T-helper 22 cell (primary cell): ENCODE measurements around the gene PVALEF.

ENCODE experiments used
- DNase-seq: peaks from one replicate; pipeline ENCODE4 v3.0.0-alpha.2; 2020; ENCODE audit warnings: low read depth

Gene PVALEF

DNA sequence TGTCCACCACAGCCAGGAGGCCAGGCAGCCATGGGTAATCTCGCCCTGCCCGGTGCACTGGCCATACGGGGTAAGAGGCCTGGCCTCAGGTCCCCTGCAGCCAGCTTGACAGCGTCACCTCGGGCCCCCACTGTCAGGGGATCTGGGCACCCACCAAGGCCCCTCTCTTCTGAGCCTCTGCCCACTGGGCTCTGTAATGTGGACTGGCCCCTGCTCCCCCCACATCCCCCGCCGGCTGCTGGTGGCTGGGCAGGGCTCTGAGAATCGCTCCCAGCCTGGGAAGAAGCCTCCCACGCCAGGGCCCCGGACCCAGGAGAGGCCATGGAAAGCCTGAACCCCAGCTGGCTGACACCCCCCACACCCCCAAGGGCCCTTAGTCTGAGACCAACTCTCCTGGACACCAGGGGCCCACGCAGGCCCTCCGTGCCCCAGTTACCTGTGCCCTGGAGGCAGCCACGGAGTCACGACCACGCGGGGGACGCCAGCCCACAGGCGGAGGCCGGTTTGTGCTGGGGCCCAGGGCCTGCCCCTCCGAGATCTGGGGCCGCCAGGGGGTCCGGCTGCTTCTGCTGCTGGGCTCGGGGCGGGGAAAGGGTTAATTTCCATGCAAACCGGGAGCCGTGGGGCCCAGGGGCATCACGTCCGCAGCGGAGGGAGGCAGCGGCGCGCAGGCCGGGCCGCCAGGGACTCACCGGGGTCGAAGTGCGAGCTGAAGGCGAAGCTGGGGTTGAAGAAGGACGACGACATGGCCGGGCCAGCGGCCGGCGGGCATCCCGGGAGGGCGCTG lies at the start of gene PVALEF:
Gene PVALEF (plus strand): TSS at position 262 of the 787 bp plus-strand sequence. CDS start 15,720 bp downstream, outside the sequence.
- no peak for DNase-seq

DNA sequence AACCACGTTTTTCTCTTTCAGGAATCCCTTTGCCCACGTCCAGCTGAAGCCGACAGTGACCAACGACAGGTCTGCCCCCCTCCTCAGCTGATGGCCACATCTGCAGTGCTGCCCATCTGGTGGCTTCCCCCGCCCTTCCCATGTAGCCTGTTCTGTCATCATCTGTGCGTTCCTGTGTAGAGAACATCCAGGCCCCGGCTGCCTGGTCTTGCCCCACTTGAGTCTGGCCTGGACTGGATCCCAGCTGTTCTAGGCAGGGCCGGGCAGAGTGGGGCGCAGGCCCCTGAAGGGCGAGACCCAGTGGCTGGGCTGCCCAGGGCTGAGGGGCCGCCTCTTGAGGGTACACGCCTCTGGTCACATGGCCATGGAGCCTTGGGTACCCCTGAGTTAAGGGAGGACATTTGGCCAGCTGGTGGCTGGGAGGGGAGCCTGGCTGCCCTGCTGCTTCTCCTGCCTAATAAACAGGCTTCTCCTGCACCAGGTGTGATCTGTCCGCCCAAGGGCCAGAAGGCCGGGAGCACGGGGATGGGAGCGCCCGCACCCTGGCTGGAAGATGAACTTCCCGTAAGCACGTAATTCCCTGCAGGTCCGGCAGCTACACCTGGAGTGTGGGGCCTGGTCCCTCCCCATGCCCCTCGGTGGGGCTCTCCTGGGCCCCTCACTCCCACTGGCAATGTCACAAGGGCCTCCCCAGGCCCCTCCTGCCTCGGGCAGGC lies 49.4 kb upstream of the PVALEF start:
- DNase-seq: no peak

DNA sequence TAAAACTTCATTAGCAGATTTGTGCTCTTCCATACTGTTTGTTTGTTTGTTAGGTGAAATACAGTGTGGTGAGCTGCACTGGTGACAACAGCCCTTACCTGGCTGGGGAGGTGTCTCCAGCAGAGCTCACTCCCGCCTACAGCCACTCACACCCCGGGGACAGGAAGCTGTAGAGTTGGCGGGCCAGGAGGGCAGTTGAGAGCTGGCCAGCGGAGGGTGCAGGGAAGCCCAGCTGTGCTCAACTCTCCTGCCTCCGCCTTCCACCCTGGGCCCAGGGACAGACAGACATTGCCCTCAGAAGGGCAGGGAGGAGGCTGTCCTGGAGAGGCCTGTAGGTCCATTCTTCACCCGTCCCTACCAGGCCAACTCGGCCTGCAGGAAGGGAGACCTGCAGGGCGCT lies 48.6 kb upstream of the PVALEF start:
- DNase-seq: no peak

DNA sequence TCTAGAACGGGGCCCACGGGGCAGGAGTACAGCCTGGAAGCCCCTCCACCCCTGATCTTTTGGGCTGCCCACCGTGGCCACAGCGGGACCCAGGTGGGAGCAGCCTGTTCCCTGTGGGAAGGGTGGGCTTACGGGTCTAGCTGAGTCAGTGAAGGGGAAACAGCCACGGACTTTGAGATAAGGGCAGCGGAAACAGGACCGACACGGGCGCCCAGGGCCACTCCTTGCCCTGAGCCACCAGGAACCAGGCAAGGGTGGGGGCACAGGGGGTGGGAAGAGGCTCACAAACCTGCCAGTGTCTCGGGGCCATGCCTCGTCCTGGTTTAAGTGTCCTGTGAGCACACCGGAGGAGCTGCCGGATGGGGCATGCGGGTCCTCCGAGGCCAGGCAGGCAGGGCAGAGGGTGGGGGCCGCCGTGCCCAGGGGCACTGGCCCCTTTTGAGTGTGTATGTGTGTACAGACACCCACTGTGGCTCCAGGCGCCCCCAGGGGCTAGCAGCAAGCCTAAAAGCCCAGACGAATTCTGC lies 47.6 kb upstream of the PVALEF start:
- no peak for DNase-seq

DNA sequence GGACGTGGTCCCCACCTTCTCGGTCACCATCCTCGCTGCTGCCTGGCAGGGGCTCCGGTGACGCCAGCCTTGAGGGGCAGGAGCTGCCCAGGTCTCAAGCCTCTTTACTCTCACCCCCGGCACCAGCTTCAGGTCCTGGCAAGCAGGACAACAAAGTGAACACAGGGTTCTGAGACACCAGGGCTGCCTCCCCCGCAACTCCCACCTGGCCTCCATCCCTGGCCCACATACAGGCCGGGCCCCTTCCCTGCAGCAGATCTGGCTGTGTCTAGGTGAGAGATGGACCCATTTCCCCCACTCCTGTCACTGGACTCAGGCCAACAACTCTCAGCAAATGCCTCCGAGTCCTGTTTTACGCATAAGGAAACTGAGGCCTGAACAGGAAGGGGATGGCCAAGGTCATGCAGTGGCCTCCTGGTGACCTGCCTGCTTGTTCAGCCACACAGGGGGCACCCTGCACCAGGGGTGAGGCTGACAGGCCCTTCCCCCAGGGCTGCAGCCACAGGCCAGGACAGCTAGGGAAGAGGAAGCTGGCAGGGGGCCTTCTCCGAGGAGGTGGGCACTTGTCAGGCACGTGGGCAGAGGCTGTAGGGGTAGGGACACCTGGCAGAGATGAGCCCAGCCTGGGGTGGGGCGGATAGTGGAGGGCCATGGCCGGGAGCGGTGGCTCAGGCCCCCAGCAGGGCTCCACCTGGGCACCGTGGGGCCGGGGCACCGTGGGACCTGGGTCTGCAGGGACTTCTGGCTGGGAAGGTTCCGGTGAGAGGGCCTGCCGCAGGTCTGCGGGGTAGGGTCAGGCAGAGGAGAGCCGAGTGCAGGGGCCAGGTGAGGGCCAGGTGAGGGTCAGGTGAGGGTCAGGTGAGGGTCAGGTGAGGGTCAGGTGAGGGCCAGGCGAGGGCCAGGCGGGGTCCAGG lies 46.7 kb upstream of the PVALEF start:
- no peak for DNase-seq

DNA sequence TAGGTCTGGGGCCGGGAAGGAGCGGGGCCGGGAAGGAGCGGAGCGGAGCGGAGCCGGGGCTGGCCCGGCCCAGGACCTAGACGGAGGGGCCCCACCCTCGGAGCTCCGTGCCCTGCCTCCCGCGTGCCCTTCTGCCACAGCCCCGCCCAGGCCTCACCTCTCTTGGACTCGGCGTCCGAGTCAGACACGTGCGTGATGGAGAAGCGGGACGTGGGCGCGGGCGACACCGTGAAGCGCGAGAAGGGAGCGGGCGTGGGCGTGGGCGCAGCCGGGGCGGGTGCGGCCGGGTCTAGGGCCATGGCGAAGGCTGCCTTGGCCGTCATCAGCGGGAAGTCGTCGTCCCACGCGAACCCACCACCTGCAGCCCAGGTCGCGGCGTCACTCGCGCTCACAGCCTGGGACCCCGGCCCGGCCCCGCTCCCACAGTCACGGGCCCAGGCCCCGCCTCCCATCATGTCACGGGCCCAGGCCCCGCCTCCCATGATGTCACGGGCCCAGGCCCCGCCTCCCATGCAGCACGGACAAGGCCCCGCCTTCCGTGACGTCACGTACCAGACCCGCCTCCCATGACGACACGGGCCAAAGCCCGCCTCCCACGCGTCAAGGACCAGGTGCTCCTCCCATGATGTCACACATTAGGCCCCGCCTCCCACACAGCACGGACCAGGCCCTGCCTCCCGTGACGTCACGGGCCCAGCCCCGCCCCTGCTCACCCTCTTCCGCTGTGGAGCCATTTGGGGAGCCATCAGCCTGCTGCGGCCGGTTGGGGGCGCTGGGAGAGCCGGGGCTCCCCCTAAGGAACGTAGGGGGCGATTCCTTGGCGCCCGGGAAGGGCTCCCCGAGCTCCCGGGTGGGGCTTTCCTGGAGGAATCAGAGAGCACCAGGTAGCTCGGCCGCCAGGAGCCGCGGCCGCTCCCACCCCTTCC lies 45.8 kb upstream of the PVALEF start:
- peak; percentile 73 for DNase-seq

DNA sequence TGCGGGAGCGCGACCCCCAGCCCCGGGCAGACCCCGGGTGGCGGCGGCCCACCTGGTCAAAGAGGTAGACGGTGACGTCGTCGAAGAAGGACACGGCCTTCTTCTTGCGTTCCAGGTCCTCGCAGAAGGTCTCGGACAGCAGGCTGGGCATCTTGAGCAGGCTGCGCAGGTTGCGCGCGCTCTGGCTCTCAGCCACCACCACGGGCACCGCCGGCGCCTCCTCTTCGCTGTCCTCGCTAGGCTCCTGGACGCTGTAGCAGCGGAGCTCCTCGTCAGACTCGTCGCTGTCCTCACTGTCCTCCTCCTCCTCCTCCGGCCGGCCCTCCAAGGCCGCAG lies 45.2 kb upstream of the PVALEF start:
- no peak for DNase-seq

DNA sequence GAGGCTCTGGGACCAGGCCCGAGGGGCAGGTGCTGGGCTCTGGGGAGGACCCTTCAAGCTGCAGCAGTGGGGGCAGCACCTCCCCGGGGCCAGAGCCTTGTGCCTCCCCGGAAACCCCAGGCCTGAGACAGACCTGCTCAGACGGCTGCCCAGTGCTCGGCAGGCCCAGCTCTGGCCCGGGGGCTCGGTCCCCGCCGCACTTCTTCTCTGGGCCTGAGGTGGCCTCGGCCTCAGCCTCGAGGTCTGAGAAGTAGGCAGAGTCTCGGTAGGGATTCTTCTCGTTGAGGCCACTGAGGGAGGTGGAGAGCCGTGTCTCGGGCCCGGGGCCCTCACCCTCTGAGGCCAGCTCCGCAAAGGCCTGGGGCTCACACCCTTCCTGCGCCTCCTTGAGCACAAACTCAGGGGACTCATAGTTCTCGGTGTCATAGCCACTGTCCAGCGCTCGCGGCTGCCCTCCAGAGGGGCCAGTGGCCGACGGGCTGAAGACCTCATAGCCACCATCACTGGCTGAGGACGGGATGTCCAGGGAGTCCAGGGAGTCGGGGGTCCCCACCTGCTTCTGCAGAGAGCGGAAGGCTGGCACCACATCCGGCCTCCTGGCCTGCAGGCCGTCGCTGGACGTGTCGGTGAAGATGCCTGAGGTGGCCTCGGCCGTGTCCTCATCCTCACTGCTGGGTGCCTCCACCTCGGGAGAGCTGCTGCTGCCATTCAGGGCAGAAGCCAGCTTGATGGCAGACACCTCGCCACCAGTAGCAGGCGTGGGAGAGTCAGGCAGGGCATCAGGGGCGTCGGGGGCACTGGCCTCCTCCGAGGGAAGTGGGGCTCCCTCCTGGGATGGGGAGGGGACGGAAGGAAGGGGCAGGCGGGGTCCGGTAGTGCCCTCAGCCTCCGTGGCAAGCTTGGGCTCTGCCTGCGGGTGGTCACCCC lies 44.3 kb upstream of the PVALEF start:
- DNase-seq: no peak

DNA sequence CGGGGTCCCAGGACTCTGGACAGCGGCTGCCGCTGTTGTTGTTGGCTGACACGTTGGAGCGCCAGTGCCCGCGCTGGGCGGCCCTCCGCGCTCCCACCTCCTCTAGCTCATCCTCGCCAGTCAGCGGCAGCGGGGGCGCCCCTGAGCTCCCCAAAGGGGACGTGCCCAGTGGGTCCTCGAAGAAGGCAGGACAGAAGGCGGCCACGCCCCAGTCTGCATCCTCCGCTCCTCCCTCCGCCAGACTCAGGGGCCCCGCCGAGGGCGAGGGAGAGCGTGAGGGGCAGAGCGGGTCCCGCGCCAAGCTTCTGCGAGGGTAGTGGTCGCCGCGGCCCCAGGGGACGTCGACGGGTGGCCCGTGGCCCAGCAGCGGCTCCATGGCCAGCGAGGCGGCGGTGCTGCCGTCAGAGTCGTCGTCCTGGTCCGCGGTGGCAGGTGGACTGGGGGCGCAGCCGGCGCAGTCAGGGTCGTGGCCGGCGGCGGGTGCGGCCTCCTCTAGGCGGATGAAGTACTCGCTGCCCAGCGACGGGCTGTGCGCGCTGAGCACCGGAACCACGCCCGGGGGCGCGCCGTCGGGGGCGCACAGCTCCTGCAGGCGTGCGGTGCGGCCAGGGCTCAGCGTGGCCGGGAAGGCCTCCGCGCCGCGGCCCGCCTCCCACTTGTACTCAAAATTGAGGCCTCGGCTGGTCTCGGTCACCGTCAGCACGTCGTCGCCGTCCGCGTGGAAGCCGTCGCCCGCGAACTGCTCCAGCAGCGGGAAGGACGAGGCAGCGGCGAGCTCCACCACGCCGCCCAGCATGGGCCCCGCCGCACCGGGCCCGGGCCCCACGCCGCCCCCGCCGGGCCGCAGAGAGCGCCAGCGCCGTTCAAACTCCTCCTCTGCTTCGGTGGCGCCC lies 43.2 kb upstream of the PVALEF start:
- DNase-seq: no peak

DNA sequence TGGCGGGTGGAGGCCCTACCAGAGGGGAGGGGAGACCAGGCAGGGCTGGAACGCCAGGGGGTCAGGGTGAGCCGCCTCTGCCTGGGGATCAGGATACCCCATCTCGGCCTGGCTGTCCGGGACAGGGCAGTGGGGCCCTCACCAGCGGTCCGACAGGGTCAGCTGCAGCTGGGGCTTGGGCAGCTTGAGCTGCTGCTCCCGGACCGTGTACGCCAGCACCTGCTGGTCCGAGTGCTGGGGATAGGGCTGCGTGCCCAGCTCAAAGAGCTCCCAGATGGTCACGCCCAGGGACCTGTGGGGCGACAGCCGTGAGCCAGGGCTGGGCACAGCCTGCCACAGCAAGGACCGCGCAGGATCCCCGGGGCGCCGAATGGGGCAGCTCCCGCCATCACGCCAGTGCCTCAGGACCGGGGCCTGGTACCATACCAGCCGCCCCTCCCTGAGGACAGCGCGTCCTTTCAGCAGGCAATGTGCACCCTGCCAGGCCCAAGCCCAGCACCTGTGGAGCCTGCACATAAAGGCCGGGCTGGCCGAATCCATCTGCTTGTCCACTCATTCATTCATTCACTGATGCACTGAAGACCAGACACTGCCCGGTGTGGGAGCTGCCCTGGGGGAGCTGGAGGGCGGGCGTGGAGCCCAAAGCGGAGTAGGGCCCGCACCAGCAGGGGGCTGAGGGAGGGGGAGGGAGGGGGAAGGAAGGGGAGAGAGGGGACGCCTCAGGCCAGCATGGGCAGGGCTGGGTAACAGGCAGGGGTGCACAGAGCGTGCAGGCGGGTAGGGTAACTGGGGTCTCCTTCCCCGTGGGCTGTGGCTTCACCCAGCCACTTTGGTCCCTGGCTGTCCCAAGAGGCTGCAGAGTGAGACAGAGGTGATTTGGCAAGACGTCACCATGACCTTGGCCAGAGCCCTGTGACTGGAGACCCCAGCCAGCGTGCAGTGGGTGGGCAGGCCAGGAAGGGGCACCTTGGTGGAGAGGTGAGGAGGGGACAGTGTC lies 42.0 kb upstream of the PVALEF start:
- DNase-seq: no peak

DNA sequence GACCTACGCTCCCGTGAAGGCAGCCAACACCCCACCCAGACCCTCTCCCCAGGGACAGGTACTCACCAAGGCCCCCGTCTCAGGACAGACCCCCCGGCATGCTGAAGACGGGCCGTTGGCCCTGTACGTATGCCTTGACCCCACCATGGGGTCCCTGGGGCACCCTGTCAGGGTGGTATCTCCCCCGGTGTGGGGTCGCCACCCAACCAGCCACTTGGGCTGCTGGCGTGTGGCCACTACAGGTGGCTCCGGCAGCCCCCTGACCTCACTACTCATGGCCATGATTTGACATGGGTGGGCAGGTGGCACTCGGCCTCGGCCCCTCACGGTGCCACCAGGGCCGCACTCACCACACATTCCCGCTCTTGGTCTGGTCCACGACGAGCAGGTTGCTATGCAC lies 40.9 kb upstream of the PVALEF start:
- no peak for DNase-seq

DNA sequence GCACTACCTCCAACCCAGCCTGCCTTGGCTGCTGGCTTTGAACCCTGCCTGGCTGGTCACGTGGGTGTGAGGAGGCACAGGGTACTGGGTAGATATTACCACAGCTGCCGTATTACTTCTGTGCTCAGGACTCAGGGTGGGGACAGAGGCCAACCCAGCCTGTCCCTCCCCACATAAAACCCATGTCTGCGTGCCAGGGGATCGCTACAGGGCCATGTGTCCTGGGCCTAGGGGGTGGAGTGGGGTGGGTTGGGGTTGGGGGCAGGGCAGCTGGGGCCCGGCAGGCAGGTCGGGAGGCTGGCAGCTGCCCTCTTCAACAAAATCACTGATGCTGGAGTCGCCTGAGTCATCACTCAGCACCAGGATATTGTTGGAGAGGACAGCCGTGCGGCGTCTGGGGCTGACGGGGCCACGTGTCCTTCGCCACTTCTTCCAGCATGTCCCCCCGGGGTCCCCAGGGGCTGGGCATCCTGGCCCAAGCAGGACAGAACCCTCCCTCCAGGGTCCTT lies 39.7 kb upstream of the PVALEF start:
- no peak for DNase-seq

DNA sequence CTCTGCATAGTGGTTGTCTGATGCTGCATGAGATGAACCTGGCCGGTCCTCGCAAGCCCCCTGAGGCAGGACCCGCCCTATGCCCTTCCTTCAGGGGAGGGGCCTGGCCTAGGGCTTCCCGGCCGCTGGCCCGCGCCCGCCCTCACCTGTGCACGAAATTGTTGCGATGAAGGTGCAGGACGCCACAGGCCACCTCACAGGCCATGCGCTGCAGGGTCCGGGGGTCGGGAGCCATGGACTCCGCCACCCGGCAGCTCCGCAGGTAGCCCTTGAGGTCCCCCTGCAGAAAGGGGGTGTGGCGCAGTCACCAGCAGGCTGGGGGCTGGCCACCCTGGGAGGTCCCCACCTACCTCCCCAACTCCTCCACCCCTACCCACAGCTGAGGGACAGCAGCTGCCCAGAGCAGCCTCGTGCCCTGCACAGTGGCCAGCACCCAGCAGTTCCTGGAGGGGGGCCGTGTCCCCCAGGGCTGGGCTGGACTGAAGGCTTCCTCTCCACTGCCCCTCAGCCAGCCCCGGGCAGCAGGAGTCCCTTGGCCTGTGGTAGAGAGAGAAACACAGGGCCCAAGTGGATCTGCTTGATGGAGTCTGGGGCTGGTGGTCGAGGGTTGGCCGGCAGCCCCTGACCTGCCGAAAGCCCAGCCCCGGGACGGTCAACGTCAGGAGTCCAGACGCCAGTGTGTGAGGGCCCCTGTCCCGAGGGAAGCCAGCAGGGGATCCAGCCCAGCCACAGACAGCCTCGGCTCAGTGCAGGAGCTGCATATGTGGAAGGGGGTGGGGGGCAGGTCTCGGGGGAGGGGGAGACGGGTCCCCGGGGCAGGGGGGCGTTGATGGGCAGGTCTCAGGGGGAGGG lies 38.8 kb upstream of the PVALEF start:
- no peak for DNase-seq

DNA sequence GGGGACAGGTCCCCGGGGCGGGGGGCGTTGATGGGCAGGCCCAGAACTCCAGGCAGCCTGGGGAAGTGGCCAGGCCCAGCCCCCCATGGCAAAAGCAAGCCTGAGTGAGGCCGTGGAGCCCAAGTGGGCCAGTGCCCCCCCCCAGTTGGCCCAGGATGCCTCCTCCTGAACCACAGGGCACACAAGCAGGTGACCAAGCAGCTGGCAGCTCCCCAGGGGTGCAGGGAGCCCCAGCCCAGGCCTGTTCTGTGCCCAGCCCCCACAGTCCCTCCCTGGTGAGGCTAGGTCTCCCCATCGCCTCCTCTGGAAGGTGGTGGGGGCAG lies 38.2 kb upstream of the PVALEF start:
- no peak for DNase-seq

DNA sequence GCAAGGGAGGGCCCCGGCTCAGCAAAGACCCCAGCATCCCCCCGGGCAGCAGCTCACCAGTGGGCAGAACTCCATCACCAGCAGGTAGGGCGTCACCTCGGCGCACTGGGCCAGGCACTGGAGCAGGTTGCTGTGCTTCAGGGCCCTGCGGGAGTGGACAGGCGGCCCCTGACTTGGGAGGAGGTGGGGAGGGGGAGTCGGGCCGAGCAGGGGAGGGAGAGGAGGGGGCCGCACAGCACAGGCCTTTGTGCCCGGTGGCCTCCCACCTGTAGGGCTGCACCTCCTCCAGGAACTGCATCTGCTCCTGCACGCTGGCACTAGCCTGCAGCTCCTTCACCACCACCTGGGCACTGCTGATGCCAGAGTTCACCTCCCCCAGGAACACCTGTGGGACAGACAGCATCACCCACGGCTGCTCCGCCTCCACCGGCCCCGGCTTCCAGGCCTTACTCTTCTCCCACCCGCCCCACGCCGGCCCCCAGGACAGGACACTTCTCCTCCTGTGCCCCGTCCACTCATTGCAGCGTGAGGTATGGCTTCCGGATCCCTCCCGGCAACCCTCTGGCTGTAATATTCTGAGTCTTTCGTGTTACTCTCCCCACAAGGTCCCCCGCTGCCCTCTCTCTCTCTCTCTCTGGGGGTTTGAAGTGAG lies 37.7 kb upstream of the PVALEF start:
- no peak for DNase-seq

DNA sequence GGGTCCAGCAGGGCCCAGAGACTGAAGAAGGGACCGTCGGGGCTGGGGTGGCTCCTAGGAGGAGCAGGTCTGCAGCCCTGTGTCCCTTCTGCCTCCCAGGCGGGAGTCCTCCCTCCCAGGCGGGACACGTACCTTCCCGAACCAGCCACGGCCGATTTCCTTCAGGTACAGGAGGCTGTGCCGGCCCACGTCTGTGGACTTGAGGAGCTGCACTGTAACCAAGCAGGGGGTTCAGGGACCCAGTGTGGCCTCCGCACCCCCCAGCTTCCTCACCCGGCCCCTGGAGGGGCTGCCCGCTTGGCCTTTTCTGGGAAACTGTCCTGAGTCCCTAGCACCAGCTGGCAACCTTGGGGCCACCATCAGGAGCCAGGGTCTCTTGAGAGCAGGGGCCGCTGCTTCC lies 37.0 kb upstream of the PVALEF start:
- DNase-seq: no peak
